Measurements from ENCODE around the gene DNAJB14.

DNAJB14 gene

GRCh38 chr4:99943904-99944437 is 2.4 kb downstream of the DNAJB14 start:
- peak; percentile 33 for DNase-seq

DNA sequence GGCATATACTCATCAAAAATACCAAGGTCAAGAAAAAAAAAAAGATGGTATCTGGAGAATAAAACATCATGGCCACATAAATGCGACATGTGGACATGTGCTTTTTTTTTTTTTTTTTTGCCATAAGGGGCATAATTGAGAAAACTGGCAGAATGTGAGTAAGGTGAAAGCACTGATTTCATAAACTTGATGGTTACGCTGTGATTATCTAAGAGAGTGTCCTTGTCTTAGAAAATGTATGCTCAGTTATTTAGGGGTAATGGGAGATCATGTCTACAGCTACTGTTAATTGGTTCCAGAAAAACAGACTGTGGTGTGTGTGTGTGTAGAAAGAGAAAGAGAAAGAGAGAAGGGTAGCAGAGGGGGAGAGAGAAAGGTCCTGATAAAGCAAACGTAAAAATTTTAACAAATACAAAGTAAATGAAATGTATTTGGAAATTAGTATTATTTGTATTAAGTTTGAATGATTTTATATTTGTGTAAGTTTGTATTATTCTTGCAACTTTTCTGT is 8.1 kb downstream of the DNAJB14 start:
- DNase-seq, result no peak

DNA sequence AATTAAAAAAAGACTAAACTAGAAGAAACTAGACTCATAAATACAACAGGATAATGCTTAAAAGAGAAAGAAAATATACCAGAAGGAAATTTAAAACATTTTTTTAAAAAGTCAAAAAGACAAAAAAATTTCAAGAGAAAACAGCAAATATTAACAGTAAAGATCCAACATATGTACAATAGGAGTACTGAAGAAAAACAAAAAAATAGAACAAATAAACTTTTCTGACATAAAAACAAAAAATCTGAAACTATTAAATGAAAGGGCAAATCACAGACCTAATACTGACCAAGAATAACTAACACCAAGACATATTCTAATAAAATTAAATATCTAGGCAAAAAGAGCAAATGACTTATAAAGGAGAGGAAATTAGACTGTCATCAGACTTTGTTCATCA is 11.5 kb downstream of the DNAJB14 start:
- DNase-seq, result no peak

- no peak for DNase-seq
Measured at GRCh38 chr4:99927566-99927965, 18.9 kb downstream of the DNAJB14 start.

- DNase-seq, result peak; percentile 27
Measured at GRCh38 chr4:99921174-99921573, 25.2 kb downstream of the DNAJB14 start.

DNA sequence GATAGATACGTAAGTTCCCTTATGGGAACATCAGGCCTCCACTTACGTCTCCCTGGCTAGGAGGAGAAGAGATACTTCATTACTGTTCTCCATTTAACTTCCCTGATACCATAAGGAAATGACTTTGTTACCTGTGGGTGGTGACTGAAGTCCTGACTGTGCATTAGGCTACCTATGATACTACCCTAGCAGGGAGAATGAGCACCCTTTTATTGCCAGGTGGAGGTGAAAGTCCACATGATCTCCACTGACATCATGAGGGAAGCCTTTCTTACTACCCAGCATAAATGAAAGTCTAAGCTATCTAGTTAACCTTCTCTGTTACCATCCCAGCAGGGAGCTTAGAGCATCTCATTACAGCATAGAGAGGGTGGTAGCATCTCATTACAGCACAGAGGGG is 27.8 kb downstream of the DNAJB14 start:
- no peak for DNase-seq

DNA sequence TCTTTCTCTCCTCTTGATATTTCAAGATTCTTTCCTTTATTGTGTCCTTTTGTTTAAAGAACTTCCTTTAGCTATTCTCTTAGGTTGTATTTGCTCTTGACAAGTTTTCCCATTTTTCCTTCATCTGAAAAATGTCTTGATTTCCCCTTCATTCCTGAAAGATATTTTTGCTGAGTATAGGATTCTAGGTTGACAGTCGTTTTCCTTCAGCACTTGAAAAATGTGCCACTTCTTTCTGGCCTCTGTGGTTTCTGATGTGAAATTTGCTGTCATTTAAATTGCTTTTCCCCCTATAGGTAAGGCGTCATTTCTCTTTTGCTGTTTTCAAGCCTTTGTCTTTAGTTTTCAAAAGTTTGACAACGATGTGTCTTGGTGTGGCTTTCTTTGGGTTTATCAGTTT is 28.8 kb downstream of the DNAJB14 start:
- DNase-seq, result no peak

GRCh38 chr4:99915449-99915848 is 31.0 kb downstream of the DNAJB14 start:
- no peak for DNase-seq

DNA sequence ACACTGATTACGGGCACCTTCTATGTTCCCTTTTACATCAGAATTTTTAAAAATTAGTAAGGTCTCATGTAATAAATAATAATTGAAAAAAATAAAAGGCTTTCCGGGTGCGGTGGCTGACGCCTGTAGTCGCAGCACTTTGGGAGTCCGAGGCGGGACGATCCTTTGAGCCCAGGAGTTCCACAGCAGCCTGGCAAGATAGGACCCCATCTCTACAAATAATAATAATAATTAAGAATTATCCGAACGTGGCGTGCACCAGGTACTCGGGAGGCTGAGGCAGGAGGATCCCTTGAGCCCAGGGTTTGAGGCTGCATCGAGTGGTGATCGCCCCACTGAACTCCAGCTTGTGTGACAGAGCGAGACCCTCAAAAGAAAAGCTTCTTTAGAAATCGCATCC is 51.4 kb downstream of the DNAJB14 start:
- no peak for DNase-seq

- peak; percentile 95 for DNase-seq
Measured at GRCh38 chr4:99894161-99894997, 52.0 kb downstream of the DNAJB14 start, which contains the start of gene LAMTOR3. LAMTOR3 (minus strand) TSS chr4:99894427; CDS start chr4:99893963, 464 bp downstream.

- DNase-seq, result no peak
Measured at GRCh38 chr4:99893839-99894160, 52.6 kb downstream of the DNAJB14 start.

- DNase-seq, result no peak
Measured at GRCh38 chr4:99893029-99893428, 53.4 kb downstream of the DNAJB14 start.

DNA sequence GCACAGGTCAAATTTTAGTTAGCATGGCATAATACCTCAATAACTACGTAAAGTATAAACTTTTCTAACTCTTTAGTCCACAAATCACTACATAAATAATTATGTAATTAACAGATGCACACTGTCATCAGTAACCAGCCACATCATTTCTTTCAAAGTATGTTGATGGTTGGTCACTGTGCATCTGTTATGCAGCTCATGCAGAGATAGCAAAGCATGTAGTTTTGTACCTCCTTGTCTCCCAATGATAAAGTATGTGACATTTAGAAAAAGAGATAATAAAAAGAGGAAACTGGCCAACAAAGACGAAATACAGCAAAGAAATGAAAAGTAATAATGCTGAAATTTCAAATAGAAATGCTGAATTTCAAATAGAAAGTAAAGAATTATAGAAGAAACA is 55.1 kb downstream of the DNAJB14 start:
- no peak for DNase-seq

DNA sequence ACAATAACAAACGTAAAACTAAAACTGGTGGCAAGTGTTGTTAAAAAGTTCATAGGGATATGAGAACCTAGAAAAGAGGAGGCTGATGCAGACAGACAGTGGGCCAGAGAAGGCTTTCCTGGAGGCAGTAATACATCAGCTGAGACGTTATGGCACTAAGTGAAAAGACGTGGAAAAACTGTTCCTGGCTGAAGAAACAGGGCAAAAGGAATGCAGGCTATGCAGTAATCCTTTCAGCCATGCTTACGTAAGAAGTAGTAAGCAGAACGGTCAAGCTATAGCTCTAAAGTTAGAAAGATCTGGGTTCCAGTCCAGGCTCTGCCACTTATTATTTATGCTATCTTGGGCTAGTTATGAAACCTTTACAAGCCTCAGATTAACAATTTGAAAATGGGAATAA is 58.6 kb downstream of the DNAJB14 start:
- no peak for DNase-seq

GRCh38 chr4:99886146-99886545 is 60.3 kb downstream of the DNAJB14 start:
- no peak for DNase-seq

GRCh38 chr4:99885687-99886086 is 60.7 kb downstream of the DNAJB14 start:
- DNase-seq, result no peak

- peak; percentile 69 for DNase-seq
Measured at GRCh38 chr4:99885063-99885664, 61.3 kb downstream of the DNAJB14 start.

GRCh38 chr4:99879458-99879857 is 67.0 kb downstream of the DNAJB14 start:
- DNase-seq, result no peak

DNA sequence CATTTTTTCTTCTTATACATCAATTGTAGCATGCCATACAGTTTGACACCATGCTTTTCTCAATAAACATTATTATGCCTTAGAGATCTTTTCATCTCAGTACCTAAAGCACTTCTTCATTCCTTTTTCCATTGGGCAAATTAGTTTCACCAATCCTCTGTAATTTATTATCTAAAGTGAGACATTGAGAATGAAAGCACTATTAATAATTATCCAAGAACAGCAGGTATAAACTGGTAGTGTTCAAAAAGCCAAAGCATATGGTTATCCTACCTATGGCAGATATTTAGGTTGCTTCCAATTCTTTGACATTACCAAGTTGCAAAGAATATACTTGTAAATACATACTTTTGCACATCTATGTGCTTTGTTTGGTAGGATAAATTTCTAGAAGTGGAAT is 67.8 kb downstream of the DNAJB14 start:
- no peak for DNase-seq

- no peak for DNase-seq
Measured at GRCh38 chr4:99876946-99877345, 69.5 kb downstream of the DNAJB14 start.

GRCh38 chr4:99875071-99875470 is 71.3 kb downstream of the DNAJB14 start:
- DNase-seq, result no peak

DNA sequence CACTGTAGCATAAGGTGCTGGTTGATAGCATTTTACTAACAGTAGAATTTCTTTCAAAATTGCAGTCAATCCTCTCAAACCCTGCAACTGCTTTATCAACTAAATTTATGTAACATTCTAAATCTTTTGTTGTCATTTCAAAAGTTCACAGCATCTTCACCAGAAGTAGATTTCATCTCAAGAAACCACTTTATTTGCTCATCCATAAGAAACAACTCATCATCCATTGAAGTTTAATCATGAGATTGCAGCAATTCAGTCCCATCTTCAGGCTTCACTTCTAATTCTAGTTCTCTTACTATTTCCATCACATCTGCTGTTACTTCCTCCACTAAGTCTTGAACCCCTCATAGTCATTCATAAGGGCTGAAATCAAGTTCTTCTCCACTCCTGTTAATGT is 73.8 kb downstream of the DNAJB14 start:
- no peak for DNase-seq

DNA sequence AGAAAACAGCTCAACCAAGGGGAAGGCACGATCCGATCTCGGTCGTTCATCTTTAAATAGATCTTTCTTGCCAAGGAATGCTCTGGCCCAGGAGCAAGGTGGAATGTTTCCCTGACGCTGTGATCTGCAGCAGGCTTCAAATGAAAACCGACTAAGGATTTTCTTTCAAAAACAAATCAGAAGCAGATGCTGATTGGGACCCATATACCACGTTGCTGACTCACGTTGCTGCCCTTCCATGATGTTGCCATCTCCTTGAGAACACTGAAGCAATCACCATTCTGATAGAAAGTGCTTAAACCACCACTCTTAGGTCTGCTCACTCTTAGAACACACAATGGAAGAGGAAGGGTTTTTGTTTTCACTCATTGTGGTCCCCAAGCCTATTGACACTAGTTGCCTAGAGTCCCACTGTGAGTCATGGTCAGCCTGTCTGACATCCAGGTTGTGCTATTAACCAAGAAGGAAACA is 78.3 kb downstream of the DNAJB14 start:
- DNase-seq, result no peak

GRCh38 chr4:99863804-99864203 is 82.6 kb downstream of the DNAJB14 start:
- no peak for DNase-seq
